H1 (cell line): ENCODE results near the gene PTN. TPM values are rescaled to one million over a fixed set of nuclear protein-coding genes. Genes with fewer than 3 reads are reported as not detected.

Experiments used
- CTCF ChIA-PET: fragments of 300-600 bp; sonication (Branson Sonifier 250); formaldehyde crosslinking; loops from one replicate; lab custom pipeline; 2021; ENCODE audit not compliant: partially characterized antibody; lab: Charles Lee
- POLR2A ChIA-PET: fragments of 300-600 bp; sonication (Branson Sonifier 250); formaldehyde crosslinking; loops from one replicate; lab custom pipeline; 2021; ENCODE audit warnings: inconsistent platforms; ENCODE audit not compliant: partially characterized antibody; lab: Charles Lee
- DNase-seq, 2 experiments: peaks; one replicate each; pipeline versions ENCODE4 v3.0.0 to v3.0.0-alpha.2; 2010 to 2022; ENCODE audit warnings: low spot score in 2 of 2, low read depth in 1 of 2, mixed read lengths in 1 of 2
- FAIRE-seq: peaks from 2 replicates; lab custom pipeline; 2011; peaks lifted over from hg19 to GRCh38; lab: Jason Lieb, UNC
- H2AFZ ChIP-seq: 2 replicates; pipeline ENCODE4 v1.8.1; 2012; ENCODE audit warnings: low read length, inconsistent platforms
- H2AK5ac ChIP-seq: 2 replicates; pipeline ENCODE4 v1.6.1; 2013; ENCODE audit warnings: low read depth, low read length
- H2BK120ac ChIP-seq: replicated peaks from 2 replicates; pipeline ENCODE3; 2013; ENCODE audit warnings: low read depth, low read length, inconsistent platforms
- H2BK12ac ChIP-seq: 2 replicates; pipeline ENCODE4 v1.6.1; 2013; ENCODE audit warnings: low read depth, low read length
- H2BK15ac ChIP-seq: 2 replicates; pipeline ENCODE4 v1.6.1; 2013; ENCODE audit warnings: low read length
- H2BK20ac ChIP-seq: 2 replicates; pipeline ENCODE4 v1.6.1; 2013; ENCODE audit warnings: low read length
- H2BK5ac ChIP-seq: 2 replicates; pipeline ENCODE4 v1.6.1; 2013; ENCODE audit warnings: low read depth, low read length
- H3K14ac ChIP-seq: 2 replicates; pipeline ENCODE4 v1.6.1; 2013; ENCODE audit warnings: inconsistent platforms; ENCODE audit not compliant: insufficient read length
- H3K18ac ChIP-seq: 2 replicates; pipeline ENCODE4 v1.6.1; 2013; ENCODE audit warnings: low read length; ENCODE audit errors: extremely low read depth
- H3K23ac ChIP-seq: 2 replicates; pipeline ENCODE4 v1.6.1; 2013; ENCODE audit warnings: inconsistent platforms; ENCODE audit not compliant: insufficient read length
- H3K23me2 ChIP-seq: 2 replicates; pipeline ENCODE4 v1.6.1; 2013; ENCODE audit warnings: low read depth, low read length
- H3K27ac ChIP-seq: 2 replicates; pipeline ENCODE4 v1.6.1; 2011; ENCODE audit warnings: low read depth, low read length, inconsistent platforms
- H3K27me3 ChIP-seq, 4 experiments: replicated peaks in 1 of 4; 1 replicate in 1 of 4; 2 replicates in 3 of 4; pipeline versions ENCODE4 v1.6.1 to v1.8.1; 2011 to 2013; ENCODE audit warnings: low read length in 3 of 4, mild to moderate bottlenecking in 3 of 4, inconsistent platforms in 2 of 4, mixed read lengths in 2 of 4, moderate library complexity in 1 of 4; ENCODE audit not compliant: control insufficient read depth in 3 of 4, insufficient read depth in 3 of 4; ENCODE audit errors: extremely low read depth in 1 of 4
- H3K36me3 ChIP-seq, 4 experiments: 2 replicates each; pipeline versions ENCODE4 v1.6.1 to v1.8.1; 2011 to 2013; ENCODE audit warnings: mild to moderate bottlenecking in 4 of 4, low read length in 3 of 4, moderate library complexity in 2 of 4, control low read depth in 1 of 4, inconsistent platforms in 1 of 4; ENCODE audit not compliant: insufficient read depth in 4 of 4, control insufficient read depth in 2 of 4
- H3K4ac ChIP-seq: replicated peaks from 2 replicates; pipeline ENCODE3; 2013; ENCODE audit warnings: low read length, low read depth, mixed read lengths, inconsistent platforms; ENCODE audit not compliant: insufficient read length
- H3K4me1 ChIP-seq, 4 experiments: replicated peaks in 1 of 4; 1 replicate in 1 of 4; 2 replicates in 3 of 4; pipeline versions ENCODE4 v1.6.1 to v1.8.1; 2011 to 2013; ENCODE audit warnings: low read length in 3 of 4, inconsistent platforms in 2 of 4, mixed read lengths in 1 of 4; ENCODE audit not compliant: insufficient read depth in 4 of 4, control insufficient read depth in 3 of 4
- H3K4me2 ChIP-seq, 2 experiments: 2 replicates each; pipeline versions ENCODE4 v1.6.1 to v1.8.1; 2011 to 2013; ENCODE audit warnings: low read depth in 2 of 2, low read length in 2 of 2, control low read depth in 1 of 2, inconsistent platforms in 1 of 2, mild to moderate bottlenecking in 1 of 2; ENCODE audit not compliant: insufficient read depth in 1 of 2
- H3K4me3 ChIP-seq, 4 experiments: fragments of 200-600, 300-600 bp in 1 of 4; sonication (generic), shearing (Covaris generic), sonication (Bioruptor Twin) in 1 of 4; 2 replicates each; pipeline versions ENCODE4 v1.5.1 to v1.8.1; 2011 to 2016; ENCODE audit warnings: low read length in 4 of 4, low read depth in 3 of 4, control low read depth in 2 of 4, inconsistent platforms in 2 of 4, mild to moderate bottlenecking in 2 of 4, mixed read lengths in 1 of 4, moderate library complexity in 1 of 4; ENCODE audit not compliant: insufficient read depth in 2 of 4; ENCODE audit errors: extremely low read depth in 1 of 4
- H3K56ac ChIP-seq: replicated peaks from 2 replicates; pipeline ENCODE3; 2013; ENCODE audit warnings: low read depth, mild to moderate bottlenecking, mixed read lengths, low read length, inconsistent platforms; ENCODE audit not compliant: insufficient read length
- H3K79me1 ChIP-seq: 2 replicates; pipeline ENCODE4 v1.6.1; 2013; ENCODE audit warnings: low read depth, low read length, control low read depth
- H3K79me2 ChIP-seq, 2 experiments: 2 replicates each; pipeline versions ENCODE4 v1.6.1 to v1.8.1; 2012 to 2013; ENCODE audit warnings: low read length in 2 of 2, mild to moderate bottlenecking in 2 of 2, inconsistent platforms in 1 of 2; ENCODE audit not compliant: insufficient read depth in 2 of 2, control insufficient read depth in 1 of 2
- H3K9ac ChIP-seq, 4 experiments: replicated peaks in 1 of 4; 1 replicate in 1 of 4; 2 replicates in 3 of 4; pipeline versions ENCODE4 v1.6.1 to v1.8.1; 2011 to 2013; ENCODE audit warnings: low read depth in 3 of 4, low read length in 3 of 4, control low read depth in 2 of 4, mild to moderate bottlenecking in 2 of 4, moderate library complexity in 2 of 4, inconsistent platforms in 1 of 4; ENCODE audit errors: extremely low read depth in 1 of 4
- H3K9me3 ChIP-seq, 2 experiments: 2 replicates each; pipeline versions ENCODE4 v1.6.1 to v1.8.1; 2012 to 2013; ENCODE audit warnings: mild to moderate bottlenecking in 2 of 2, moderate library complexity in 2 of 2, control low read depth in 1 of 2, inconsistent platforms in 1 of 2, low read depth in 1 of 2, low read length in 1 of 2, mixed read lengths in 1 of 2; ENCODE audit not compliant: insufficient read depth in 2 of 2
- H4K20me1 ChIP-seq, 2 experiments: replicated peaks in 1 of 2; 2 replicates each; pipeline versions ENCODE3 to v1.8.1; 2011 to 2013; ENCODE audit warnings: inconsistent platforms in 2 of 2, low read length in 2 of 2, mild to moderate bottlenecking in 1 of 2; ENCODE audit not compliant: insufficient read depth in 2 of 2, control insufficient read depth in 1 of 2
- H4K5ac ChIP-seq: 2 replicates; pipeline ENCODE4 v1.6.1; 2013; ENCODE audit warnings: low read length, low read depth, mixed read lengths, inconsistent platforms; ENCODE audit not compliant: insufficient read length
- H4K8ac ChIP-seq: 2 replicates; pipeline ENCODE4 v1.8.0; 2013; ENCODE audit warnings: mild to moderate bottlenecking, moderate library complexity, low read length, inconsistent platforms; ENCODE audit not compliant: insufficient read depth; ENCODE audit errors: extremely low read depth
- H4K91ac ChIP-seq: replicated peaks from 2 replicates; pipeline ENCODE3; 2013; ENCODE audit warnings: low read length, mixed read lengths, inconsistent platforms; ENCODE audit not compliant: insufficient read length
- CTBP2 ChIP-seq: IDR thresholded peaks from 2 replicates; pipeline ENCODE4 v1.7.0; 2011; ENCODE audit warnings: borderline replicate concordance, mild to moderate bottlenecking, moderate library complexity, mixed read lengths, low read length; ENCODE audit not compliant: insufficient read depth, insufficient read length
- EZH2 ChIP-seq: fragments of 200-600 bp; sonication (generic); IDR thresholded peaks from 2 replicates; pipeline ENCODE4 v1.7.1; 2012; ENCODE audit warnings: low read depth, mild to moderate bottlenecking, moderate library complexity, low read length, inconsistent platforms; ENCODE audit not compliant: severe bottlenecking
- GTF2F1 ChIP-seq: IDR thresholded peaks from 2 replicates; pipeline ENCODE4 v1.6.1; 2012; ENCODE audit warnings: low read depth, low read length, improper control_type of control experiment, borderline replicate concordance
- RBBP5 ChIP-seq: IDR thresholded peaks from 2 replicates; pipeline ENCODE4 v1.7.1; 2012; ENCODE audit warnings: low read depth, mild to moderate bottlenecking, inconsistent platforms, low read length, moderate library complexity, borderline replicate concordance
- RNF2 ChIP-seq: fragments of 200-900, 300-1000 bp; sonication (generic); IDR thresholded peaks from 2 replicates; pipeline ENCODE4 v1.7.1; 2016; ENCODE audit warnings: borderline replicate concordance, low read depth, mild to moderate bottlenecking, antibody characterized with exemption, low read length; ENCODE audit not compliant: poor library complexity, severe bottlenecking; ENCODE audit errors: missing control alignments
- SAP30 ChIP-seq: fragments of 300-600 bp; sonication (generic); IDR thresholded peaks from 2 replicates; pipeline ENCODE4 v1.7.1; 2012; ENCODE audit warnings: low read length, moderate library complexity, mild to moderate bottlenecking, inconsistent platforms; ENCODE audit not compliant: insufficient read depth, insufficient replicate concordance
- SIRT6 ChIP-seq: IDR thresholded peaks from one replicate; pipeline ENCODE4 v1.7.1; 2012; ENCODE audit warnings: low read length, inconsistent platforms
- SP4 ChIP-seq: IDR thresholded peaks from 2 replicates; pipeline ENCODE4 v1.6.1; 2012; ENCODE audit warnings: low read length, inconsistent platforms
- TBP ChIP-seq: IDR thresholded peaks from 2 replicates; pipeline ENCODE4 v1.6.1; 2011; ENCODE audit warnings: low read depth, low read length, improper control_type of control experiment
- WGBS, 2 experiments: shearing (Covaris generic) in 1 of 2; methylation state at CpG; one replicate each; pipeline versions ENCODE4 v1.1.6 to v1.1.7; 2013 to 2015; ENCODE audit warnings: low lambda C conversion rate in 2 of 2, mixed read lengths in 2 of 2, inconsistent platforms in 1 of 2, low coverage in 1 of 2, missing lambda C conversion rate in 1 of 2; ENCODE audit not compliant: insufficient replicate concordance in 2 of 2, insufficient coverage in 1 of 2, insufficient read length in 1 of 2; ENCODE audit errors: extremely low coverage in 1 of 2, missing lambda C conversion rate in 1 of 2; 5-methylcytosine and 5-hydroxymethylcytosine counted together
- polyA plus RNA-seq, 7 experiments: library from polyadenylated mRNA; depleted of rRNA in 3 of 7; stranded (reverse) in 5 of 7; unstranded in 2 of 7; fragments of >200 nt in 5 of 7; fragments of 200-250 nt in 2 of 7; gene quantifications; 1 replicate in 5 of 7; 2 replicates in 1 of 7; 4 replicates in 1 of 7; pipeline versions ENCODE4 v1.2.1 to v1.2.3, GENCODE V29; 2011 to 2013; ENCODE audit warnings: missing spikeins in 2 of 7, mixed read lengths in 2 of 7
- total RNA-seq: library from RNA; stranded (reverse); fragmentation: NEBNext Ultra II Directional; extraction: Animal tissue kit (Norgen Biotek cat#: 25700); gene quantifications from 2 replicates; pipeline ENCODE4 v1.2.1, GENCODE V29; 2021
- TF ChIP-seq, protein P1 (sequence below): IDR thresholded peaks from 2 replicates; pipeline ENCODE4 v1.6.1; 2012; ENCODE audit warnings: low read length, inconsistent platforms

PTN gene
- total and polyA plus RNA-seq, 2 of the 8 experiments (the other 6 are each of a cell fraction or from before 2014, with no cell fraction given): 23.1 to 27.8 TPM

DNA sequence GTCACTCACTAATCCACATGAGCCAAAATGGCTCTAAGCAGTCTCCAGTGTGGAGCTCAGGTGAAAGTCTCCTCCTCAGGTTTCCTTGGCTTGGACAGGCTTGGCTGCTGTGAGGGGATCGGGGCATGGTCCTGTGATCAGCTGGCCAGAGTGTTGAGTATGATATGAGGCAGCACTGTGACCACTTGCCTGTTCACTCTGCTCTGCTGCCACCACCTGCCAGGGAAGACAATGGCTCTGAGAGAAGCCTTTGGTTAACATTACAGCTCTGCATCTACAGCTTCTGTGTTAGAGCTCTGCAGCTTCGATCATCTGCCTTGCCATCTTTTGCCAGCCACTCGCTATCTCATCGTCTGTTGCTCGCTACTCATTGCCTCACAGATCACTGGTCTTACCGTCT, 20.1 kb upstream of the PTN start:
- no peak overlapping the region for H4K91ac ChIP-seq
- H2BK15ac ChIP-seq: no peak overlapping the region
- no peak overlapping the region for H3K18ac ChIP-seq
- H3K56ac ChIP-seq: no peak overlapping the region
- no peaks in the 10 kb centered on the region for H3K27me3 ChIP-seq
- no peak for TF ChIP-seq SP4
- TF ChIP-seq RBBP5: no peak
- no peak for TF ChIP-seq TBP
- no peak for TF ChIP-seq SIRT6
- TF ChIP-seq, protein P1, sequence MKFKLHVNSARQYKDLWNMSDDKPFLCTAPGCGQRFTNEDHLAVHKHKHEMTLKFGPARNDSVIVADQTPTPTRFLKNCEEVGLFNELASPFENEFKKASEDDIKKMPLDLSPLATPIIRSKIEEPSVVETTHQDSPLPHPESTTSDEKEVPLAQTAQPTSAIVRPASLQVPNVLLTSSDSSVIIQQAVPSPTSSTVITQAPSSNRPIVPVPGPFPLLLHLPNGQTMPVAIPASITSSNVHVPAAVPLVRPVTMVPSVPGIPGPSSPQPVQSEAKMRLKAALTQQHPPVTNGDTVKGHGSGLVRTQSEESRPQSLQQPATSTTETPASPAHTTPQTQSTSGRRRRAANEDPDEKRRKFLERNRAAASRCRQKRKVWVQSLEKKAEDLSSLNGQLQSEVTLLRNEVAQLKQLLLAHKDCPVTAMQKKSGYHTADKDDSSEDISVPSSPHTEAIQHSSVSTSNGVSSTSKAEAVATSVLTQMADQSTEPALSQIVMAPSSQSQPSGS: no peak
- no peak for TF ChIP-seq SAP30
- no peak for TF ChIP-seq EZH2
- no peak for TF ChIP-seq GTF2F1
- no peak for TF ChIP-seq CTBP2
- TF ChIP-seq RNF2: no peak
- TF ChIP-seq, all 59 proteins: peak for 0
- Histone ChIP-seq H3K36me3 (no peaks in the 10 kb centered on the region; a peak in 1 of 8 replicates), H3K4me3 (no peak overlapping the region), H4K20me1 (no peaks in the 10 kb centered on the region), H3K23ac (no peak overlapping the region), H2BK12ac (no peak overlapping the region), H3K4me1 (no peaks in the 10 kb centered on the region), H3K4me2 (no peak overlapping the region), H3K79me2 (no peaks in the 10 kb centered on the region), H2AK5ac (no peak overlapping the region), H4K8ac (no peak overlapping the region), H3K9ac (no peak overlapping the region), H3K23me2 (no peaks in the 10 kb centered on the region), H3K27ac (no peak overlapping the region), H3K79me1 (no peaks in the 10 kb centered on the region), H3K14ac (no peak overlapping the region), H4K5ac (no peak overlapping the region), H2BK120ac (no peak overlapping the region), H3K4ac (no peak overlapping the region), H2AFZ (no peak overlapping the region), H2BK20ac (no peak overlapping the region), H3K9me3 (peaks cover 43 to 52% of the 10 kb centered on the region in 2 experiments), H2BK5ac (no peak overlapping the region)
- no peak for DNase-seq
- CTCF ChIA-PET: no interaction called here
- POLR2A ChIA-PET: no interaction called here
- 88% methylated on average over 6 of the region's 6 CpGs; no CpG with 5 or more reads in 1 of the 2 experiments for WGBS, 2 experiments
- no peak for FAIRE-seq
